Muscle layer of colon (tissue), 2 donors: ENCODE results near the gene NARF.
"Not testable (repeated sequence)": the region's sequence is repeated elsewhere in the genome, so short reads cannot be mapped to it uniquely, and the experiment has no call there.

Source experiments
- H3K27ac ChIP-seq: one replicate; pipeline ENCODE4 v1.7.0; 2013; ENCODE audit warnings: low read depth, mild to moderate bottlenecking, low read length, moderate library complexity
- H3K27me3 ChIP-seq, 2 donors: one replicate each; pipeline ENCODE4 v1.7.0; 2013; ENCODE audit warnings: low read length in 2 of 2, mild to moderate bottlenecking in 2 of 2; ENCODE audit not compliant: insufficient read depth in 2 of 2, control insufficient read depth in 1 of 2
- H3K36me3 ChIP-seq: one replicate; pipeline ENCODE4 v1.7.0; 2013; ENCODE audit warnings: mild to moderate bottlenecking, low read length; ENCODE audit not compliant: insufficient read depth
- H3K4me1 ChIP-seq: one replicate; pipeline ENCODE4 v1.7.0; 2013; ENCODE audit warnings: mild to moderate bottlenecking, low read length; ENCODE audit not compliant: insufficient read depth
- H3K4me3 ChIP-seq, 2 donors: one replicate each; pipeline ENCODE4 v1.7.0; 2013; ENCODE audit warnings: low read length in 2 of 2, low read depth in 1 of 2, mild to moderate bottlenecking in 1 of 2, moderate library complexity in 1 of 2
- H3K9ac ChIP-seq: one replicate; pipeline ENCODE4 v1.7.0; 2013; ENCODE audit warnings: low read length
- H3K9me3 ChIP-seq: one replicate; pipeline ENCODE4 v1.7.0; 2013; ENCODE audit warnings: mild to moderate bottlenecking, low read length
- donor health status: abdominal sarcoma.
- donor health status: Adenocarcinoma of cecum.

Gene NARF

GRCh38 chr17:82450357-82451106 is 8.0 kb upstream of the NARF start, which contains the start of gene CYBC1:
CYBC1 (minus strand) TSS chr17:82450752; CDS start chr17:82449254, 1,498 bp downstream.
- peaks cover 7% of the 10 kb centered on the region for H3K4me1 ChIP-seq
- H3K9ac ChIP-seq: peak within 1 kb of the TSS; percentile 71
- H3K4me3 ChIP-seq: peak within 1 kb of the TSS; percentile 64 to 92
- peak within 1 kb of the TSS; percentile 84 for H3K27ac ChIP-seq
- no peaks in the 10 kb centered on the region for H3K27me3 ChIP-seq
- H3K36me3 ChIP-seq: no peaks in the 10 kb centered on the region
- H3K9me3 ChIP-seq: no peaks in the 10 kb centered on the region

GRCh38 chr17:82452162-82452561 is 6.4 kb upstream of the NARF start:
- Histone ChIP-seq H3K27ac (no peak overlapping the region), H3K36me3 (no peaks in the 10 kb centered on the region), H3K9me3 (no peaks in the 10 kb centered on the region), H3K4me1 (peaks cover 9% of the 10 kb centered on the region), H3K4me3 (no peak overlapping the region), H3K27me3 (no peaks in the 10 kb centered on the region), H3K9ac (no peak overlapping the region)

- not testable (repeated sequence) for H3K9me3 ChIP-seq, H3K27ac ChIP-seq, H3K9ac ChIP-seq, H3K36me3 ChIP-seq, H3K27me3 ChIP-seq, H3K4me3 ChIP-seq
- peaks cover 16% of the 10 kb centered on the region for H3K4me1 ChIP-seq
These were observed 5.4 kb upstream of the NARF start for GRCh38 chr17:82453151-82453550.

DNA sequence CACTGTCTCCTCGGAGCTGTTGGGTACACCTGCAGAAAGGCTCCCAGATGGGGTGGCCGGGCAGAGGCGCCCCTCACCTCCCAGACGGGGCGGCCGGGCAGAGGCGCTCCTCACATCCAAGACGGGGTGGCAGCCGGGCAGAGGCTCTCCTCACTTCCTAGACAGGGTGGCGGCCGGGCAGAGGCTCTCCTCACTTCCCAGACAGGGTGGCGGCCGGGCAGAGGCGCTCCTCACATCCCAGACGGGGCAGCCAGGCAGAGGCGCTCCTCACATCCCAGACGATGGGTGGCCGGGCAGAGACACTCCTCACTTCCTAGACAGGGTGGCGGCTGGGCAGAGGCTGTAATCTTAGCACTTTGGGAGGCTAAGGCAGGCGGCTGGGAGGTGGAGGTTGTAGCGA is 4.8 kb upstream of the NARF start:
- H3K9ac ChIP-seq, H3K36me3 ChIP-seq, H3K4me3 ChIP-seq, H3K27ac ChIP-seq, H3K9me3 ChIP-seq, H3K27me3 ChIP-seq: not testable (repeated sequence)
- H3K4me1 ChIP-seq: peaks cover 16% of the 10 kb centered on the region

GRCh38 chr17:82457073-82457928 is 1.2 kb upstream of the NARF start:
- Histone ChIP-seq H3K4me1 (peaks cover 15% of the 10 kb centered on the region), H3K9ac (peak overlapping the region; percentile 49)

GRCh38 chr17:82457929-82458178 is 687 bp upstream of the NARF start:
- Histone ChIP-seq H3K27ac (peak overlapping the region; percentile 94), H3K36me3 (peaks cover 18% of the 10 kb centered on the region), H3K9me3 (no peaks in the 10 kb centered on the region), H3K4me3 (peak overlapping the region; percentile 47 to 57), H3K27me3 (no peaks in the 10 kb centered on the region), H3K9ac (peak overlapping the region; percentile 49), H3K4me1 (peaks cover 15% of the 10 kb centered on the region)

More at GRCh38 chr17:82457073-82457928, 1.2 kb upstream of the NARF start:
- no peaks in the 10 kb centered on the region for H3K27me3 ChIP-seq
- peak overlapping the region; percentile 94 for H3K27ac ChIP-seq
- H3K4me3 ChIP-seq: peak overlapping the region; percentile 47 to 57
- peaks cover 16% of the 10 kb centered on the region for H3K36me3 ChIP-seq
- H3K9me3 ChIP-seq: no peaks in the 10 kb centered on the region

GRCh38 chr17:82458885-82459424 is 414 bp downstream of the NARF start:
- Histone ChIP-seq H3K9me3 (no peaks in the 10 kb centered on the region), H3K27me3 (no peaks in the 10 kb centered on the region), H3K4me1 (peaks cover 15% of the 10 kb centered on the region), H3K9ac (peak overlapping the region; percentile 25), H3K36me3 (peaks cover 23% of the 10 kb centered on the region), H3K27ac (peak overlapping the region; percentile 94), H3K4me3 (peak overlapping the region; percentile 47 to 57)

DNA sequence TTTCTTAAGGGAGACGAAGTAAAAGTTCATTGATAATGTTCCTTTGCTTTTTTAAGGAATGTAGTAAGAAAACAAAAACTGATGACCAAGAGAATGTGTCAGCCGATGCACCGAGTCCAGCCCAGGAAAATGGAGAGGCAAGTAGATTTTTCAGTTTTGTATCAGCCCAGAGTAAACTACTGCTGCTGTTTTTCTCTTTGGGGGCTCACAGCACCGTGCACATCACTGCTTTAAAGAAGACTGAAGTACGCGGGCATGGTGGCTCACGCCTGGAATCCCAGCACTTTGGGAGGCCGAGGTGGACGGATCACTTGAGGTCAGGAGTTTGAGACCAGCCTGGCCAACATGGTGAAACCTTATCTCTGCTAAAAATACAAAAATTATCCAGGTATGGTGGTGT is 1.4 kb downstream of the NARF start:
- H3K27me3 ChIP-seq, H3K9me3 ChIP-seq, H3K4me3 ChIP-seq, H3K9ac ChIP-seq, H3K27ac ChIP-seq: not testable (repeated sequence)
- Histone ChIP-seq H3K36me3 (peaks cover 33% of the 10 kb centered on the region), H3K4me1 (peaks cover 15% of the 10 kb centered on the region)

- Histone ChIP-seq H3K27ac (no peak overlapping the region), H3K27me3 (no peaks in the 10 kb centered on the region), H3K4me3 (no peak overlapping the region), H3K4me1 (peaks cover 15% of the 10 kb centered on the region), H3K9me3 (no peaks in the 10 kb centered on the region), H3K9ac (no peak overlapping the region), H3K36me3 (peaks cover 49% of the 10 kb centered on the region)
These were observed 3.4 kb downstream of the NARF start for GRCh38 chr17:82461827-82462524.

- Histone ChIP-seq H3K4me3 (no peak overlapping the region), H3K36me3 (peaks cover 58% of the 10 kb centered on the region), H3K9me3 (no peaks in the 10 kb centered on the region), H3K4me1 (peaks cover 6% of the 10 kb centered on the region), H3K27me3 (no peaks in the 10 kb centered on the region), H3K27ac (no peak overlapping the region), H3K9ac (no peak overlapping the region)
These were observed 4.8 kb downstream of the NARF start for GRCh38 chr17:82463391-82463790.

GRCh38 chr17:82463925-82464566 is 5.5 kb downstream of the NARF start:
- Histone ChIP-seq H3K27ac (no peak overlapping the region), H3K9ac (no peak overlapping the region)

More at GRCh38 chr17:82463925-82464566, 5.5 kb downstream of the NARF start:
- Histone ChIP-seq H3K4me1 (peaks cover 6% of the 10 kb centered on the region), H3K9me3 (no peaks in the 10 kb centered on the region), H3K4me3 (no peak overlapping the region), H3K36me3 (peaks cover 65% of the 10 kb centered on the region), H3K27me3 (no peaks in the 10 kb centered on the region)
